ENCODE results near the gene PBXIP1. TPM values are rescaled to one million over a fixed set of nuclear protein-coding genes. Genes with fewer than 3 reads are reported as not detected.
A peak's percentile ranks its signal among the peaks of the same experiment; 100 is the strongest.

The PBXIP1 gene
- total and polyA plus RNA-seq, 10 of the 15 experiments (the other 5 are each of a cell fraction or from before 2014, with no cell fraction given), result 0.63 to 25.6 (median 15.4) TPM

DNA sequence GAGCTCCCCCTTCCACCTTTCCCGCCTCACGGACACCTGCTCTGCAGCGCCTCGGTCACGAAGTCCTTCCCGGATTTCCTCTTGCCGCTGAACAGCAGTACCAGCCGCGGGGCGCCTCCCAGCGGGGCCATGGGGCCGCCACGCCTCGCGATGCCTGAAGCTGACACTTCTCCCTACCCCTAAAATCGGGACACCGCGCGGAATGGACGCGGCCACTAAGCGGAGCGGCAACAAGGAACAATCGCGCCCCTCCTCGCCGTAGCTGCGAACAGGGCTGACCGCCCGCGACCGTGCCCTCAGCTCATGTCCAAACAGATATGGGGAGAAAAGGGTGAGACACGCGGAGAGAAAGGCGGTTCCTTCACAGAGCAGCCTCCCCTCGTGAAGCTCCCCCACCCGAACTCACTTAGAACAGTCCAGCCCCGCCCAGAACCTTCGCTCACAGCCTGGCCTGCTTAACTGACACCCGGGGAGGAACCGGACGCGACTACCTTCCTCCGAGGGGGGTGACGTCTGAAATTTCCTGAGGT is 19.3 kb downstream of the PBXIP1 start, which contains the start of gene PMVK (continued):
- no peak for TF ChIP-seq NFXL1 (IDR thresholded peaks at IDR 0.05; ENCODE audit: borderline replicate concordance)
- TF ChIP-seq STAT1 (conservative IDR thresholded peaks at IDR 0.05), result no peak
- TF ChIP-seq TCF7 (IDR thresholded peaks at IDR 0.05; ENCODE audit: borderline replicate concordance), result no peak
- no peak for TF ChIP-seq ZNF622 (IDR thresholded peaks at IDR 0.05)
- TF ChIP-seq, protein P1, sequence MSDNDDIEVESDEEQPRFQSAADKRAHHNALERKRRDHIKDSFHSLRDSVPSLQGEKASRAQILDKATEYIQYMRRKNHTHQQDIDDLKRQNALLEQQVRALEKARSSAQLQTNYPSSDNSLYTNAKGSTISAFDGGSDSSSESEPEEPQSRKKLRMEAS (IDR thresholded peaks at IDR 0.05; ENCODE audit: low read depth, low read length), result peak; percentile 74
- TF ChIP-seq MXI1 (IDR thresholded peaks at IDR 0.05; ENCODE audit: low read depth, low read length), result peak; percentile 55
- TF ChIP-seq, protein P2, sequence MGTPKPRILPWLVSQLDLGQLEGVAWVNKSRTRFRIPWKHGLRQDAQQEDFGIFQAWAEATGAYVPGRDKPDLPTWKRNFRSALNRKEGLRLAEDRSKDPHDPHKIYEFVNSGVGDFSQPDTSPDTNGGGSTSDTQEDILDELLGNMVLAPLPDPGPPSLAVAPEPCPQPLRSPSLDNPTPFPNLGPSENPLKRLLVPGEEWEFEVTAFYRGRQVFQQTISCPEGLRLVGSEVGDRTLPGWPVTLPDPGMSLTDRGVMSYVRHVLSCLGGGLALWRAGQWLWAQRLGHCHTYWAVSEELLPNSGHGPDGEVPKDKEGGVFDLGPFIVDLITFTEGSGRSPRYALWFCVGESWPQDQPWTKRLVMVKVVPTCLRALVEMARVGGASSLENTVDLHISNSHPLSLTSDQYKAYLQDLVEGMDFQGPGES (IDR thresholded peaks at IDR 0.05), result 0 out of 2 replicates have a peak, but pooled peaks have one; percentile 41
- TF ChIP-seq, protein P3, sequence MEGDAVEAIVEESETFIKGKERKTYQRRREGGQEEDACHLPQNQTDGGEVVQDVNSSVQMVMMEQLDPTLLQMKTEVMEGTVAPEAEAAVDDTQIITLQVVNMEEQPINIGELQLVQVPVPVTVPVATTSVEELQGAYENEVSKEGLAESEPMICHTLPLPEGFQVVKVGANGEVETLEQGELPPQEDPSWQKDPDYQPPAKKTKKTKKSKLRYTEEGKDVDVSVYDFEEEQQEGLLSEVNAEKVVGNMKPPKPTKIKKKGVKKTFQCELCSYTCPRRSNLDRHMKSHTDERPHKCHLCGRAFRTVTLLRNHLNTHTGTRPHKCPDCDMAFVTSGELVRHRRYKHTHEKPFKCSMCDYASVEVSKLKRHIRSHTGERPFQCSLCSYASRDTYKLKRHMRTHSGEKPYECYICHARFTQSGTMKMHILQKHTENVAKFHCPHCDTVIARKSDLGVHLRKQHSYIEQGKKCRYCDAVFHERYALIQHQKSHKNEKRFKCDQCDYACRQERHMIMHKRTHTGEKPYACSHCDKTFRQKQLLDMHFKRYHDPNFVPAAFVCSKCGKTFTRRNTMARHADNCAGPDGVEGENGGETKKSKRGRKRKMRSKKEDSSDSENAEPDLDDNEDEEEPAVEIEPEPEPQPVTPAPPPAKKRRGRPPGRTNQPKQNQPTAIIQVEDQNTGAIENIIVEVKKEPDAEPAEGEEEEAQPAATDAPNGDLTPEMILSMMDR (IDR thresholded peaks at IDR 0.05 in 2 of 3, conservative IDR thresholded peaks at IDR 0.05 in 1 of 3; ENCODE audit: control insufficient read depth in 2 of 3, extremely low read depth in 1 of 3, insufficient read depth in 1 of 3, low read depth in 3 of 3, low read length in 3 of 3), result peak; percentile 24 to 47 (median 41); a peak in 4 of 6 replicates
- TF ChIP-seq RAD51 (IDR thresholded peaks at IDR 0.05), result no peak
- no peak for TF ChIP-seq BMI1 (IDR thresholded peaks at IDR 0.05; ENCODE audit: borderline replicate concordance)
- peak; percentile 58; the same call in 1 of the 2 replicates for TF ChIP-seq TAF1 (IDR thresholded peaks at IDR 0.05; ENCODE audit: borderline replicate concordance, low read depth, low read length)
- TF ChIP-seq, protein P4, sequence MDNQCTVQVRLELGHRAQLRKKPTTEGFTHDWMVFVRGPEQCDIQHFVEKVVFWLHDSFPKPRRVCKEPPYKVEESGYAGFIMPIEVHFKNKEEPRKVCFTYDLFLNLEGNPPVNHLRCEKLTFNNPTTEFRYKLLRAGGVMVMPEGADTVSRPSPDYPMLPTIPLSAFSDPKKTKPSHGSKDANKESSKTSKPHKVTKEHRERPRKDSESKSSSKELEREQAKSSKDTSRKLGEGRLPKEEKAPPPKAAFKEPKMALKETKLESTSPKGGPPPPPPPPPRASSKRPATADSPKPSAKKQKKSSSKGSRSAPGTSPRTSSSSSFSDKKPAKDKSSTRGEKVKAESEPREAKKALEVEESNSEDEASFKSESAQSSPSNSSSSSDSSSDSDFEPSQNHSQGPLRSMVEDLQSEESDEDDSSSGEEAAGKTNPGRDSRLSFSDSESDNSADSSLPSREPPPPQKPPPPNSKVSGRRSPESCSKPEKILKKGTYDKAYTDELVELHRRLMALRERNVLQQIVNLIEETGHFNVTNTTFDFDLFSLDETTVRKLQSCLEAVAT (IDR thresholded peaks at IDR 0.05), result peak; percentile 59; the same call in 1 of the 2 replicates
- no peak for TF ChIP-seq SPI1 (IDR thresholded peaks at IDR 0.05; ENCODE audit: borderline replicate concordance, insufficient read depth, low read depth, low read length)
- no peak; the same call in 1 of the 2 replicates for TF ChIP-seq TBL1XR1 (IDR thresholded peaks at IDR 0.05; ENCODE audit: low read depth, low read length)
- TF ChIP-seq NR2C2 (IDR thresholded peaks at IDR 0.05; ENCODE audit: borderline replicate concordance, control insufficient read depth, insufficient read length, low read depth), result no peak
- TF ChIP-seq MEF2B (IDR thresholded peaks at IDR 0.05; ENCODE audit: partially characterized antibody, poor library complexity, severe bottlenecking), result peak; percentile 47
- TF ChIP-seq, protein P5, sequence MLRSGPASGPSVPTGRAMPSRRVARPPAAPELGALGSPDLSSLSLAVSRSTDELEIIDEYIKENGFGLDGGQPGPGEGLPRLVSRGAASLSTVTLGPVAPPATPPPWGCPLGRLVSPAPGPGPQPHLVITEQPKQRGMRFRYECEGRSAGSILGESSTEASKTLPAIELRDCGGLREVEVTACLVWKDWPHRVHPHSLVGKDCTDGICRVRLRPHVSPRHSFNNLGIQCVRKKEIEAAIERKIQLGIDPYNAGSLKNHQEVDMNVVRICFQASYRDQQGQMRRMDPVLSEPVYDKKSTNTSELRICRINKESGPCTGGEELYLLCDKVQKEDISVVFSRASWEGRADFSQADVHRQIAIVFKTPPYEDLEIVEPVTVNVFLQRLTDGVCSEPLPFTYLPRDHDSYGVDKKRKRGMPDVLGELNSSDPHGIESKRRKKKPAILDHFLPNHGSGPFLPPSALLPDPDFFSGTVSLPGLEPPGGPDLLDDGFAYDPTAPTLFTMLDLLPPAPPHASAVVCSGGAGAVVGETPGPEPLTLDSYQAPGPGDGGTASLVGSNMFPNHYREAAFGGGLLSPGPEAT (IDR thresholded peaks at IDR 0.05; ENCODE audit: low read depth), result no peak
- TF ChIP-seq, protein P6, sequence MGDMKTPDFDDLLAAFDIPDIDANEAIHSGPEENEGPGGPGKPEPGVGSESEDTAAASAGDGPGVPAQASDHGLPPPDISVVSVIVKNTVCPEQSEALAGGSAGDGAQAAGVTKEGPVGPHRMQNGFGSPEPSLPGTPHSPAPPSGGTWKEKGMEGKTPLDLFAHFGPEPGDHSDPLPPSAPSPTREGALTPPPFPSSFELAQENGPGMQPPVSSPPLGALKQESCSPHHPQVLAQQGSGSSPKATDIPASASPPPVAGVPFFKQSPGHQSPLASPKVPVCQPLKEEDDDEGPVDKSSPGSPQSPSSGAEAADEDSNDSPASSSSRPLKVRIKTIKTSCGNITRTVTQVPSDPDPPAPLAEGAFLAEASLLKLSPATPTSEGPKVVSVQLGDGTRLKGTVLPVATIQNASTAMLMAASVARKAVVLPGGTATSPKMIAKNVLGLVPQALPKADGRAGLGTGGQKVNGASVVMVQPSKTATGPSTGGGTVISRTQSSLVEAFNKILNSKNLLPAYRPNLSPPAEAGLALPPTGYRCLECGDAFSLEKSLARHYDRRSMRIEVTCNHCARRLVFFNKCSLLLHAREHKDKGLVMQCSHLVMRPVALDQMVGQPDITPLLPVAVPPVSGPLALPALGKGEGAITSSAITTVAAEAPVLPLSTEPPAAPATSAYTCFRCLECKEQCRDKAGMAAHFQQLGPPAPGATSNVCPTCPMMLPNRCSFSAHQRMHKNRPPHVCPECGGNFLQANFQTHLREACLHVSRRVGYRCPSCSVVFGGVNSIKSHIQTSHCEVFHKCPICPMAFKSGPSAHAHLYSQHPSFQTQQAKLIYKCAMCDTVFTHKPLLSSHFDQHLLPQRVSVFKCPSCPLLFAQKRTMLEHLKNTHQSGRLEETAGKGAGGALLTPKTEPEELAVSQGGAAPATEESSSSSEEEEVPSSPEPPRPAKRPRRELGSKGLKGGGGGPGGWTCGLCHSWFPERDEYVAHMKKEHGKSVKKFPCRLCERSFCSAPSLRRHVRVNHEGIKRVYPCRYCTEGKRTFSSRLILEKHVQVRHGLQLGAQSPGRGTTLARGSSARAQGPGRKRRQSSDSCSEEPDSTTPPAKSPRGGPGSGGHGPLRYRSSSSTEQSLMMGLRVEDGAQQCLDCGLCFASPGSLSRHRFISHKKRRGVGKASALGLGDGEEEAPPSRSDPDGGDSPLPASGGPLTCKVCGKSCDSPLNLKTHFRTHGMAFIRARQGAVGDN (IDR thresholded peaks at IDR 0.05), result peak; percentile 95
